ENCODE results near the gene PLEKHA6. TPM values are rescaled to one million over a fixed set of nuclear protein-coding genes. Genes with fewer than 3 reads are reported as not detected.

PLEKHA6 gene
- total and polyA plus RNA-seq, 3 donors from 2014 or later = 5.9 to 14.7 (median 10.0) TPM

GRCh38 chr1:204262506-204263253 is 97.0 kb downstream of the PLEKHA6 start:
- intact Hi-C loops (cut with DNase I; ENCODE audit: low total_unique reads) = no loop called here
- no peak for TF ChIP-seq POLR2A (IDR thresholded peaks at IDR 0.05)
- no peak for TF ChIP-seq CTCF (IDR thresholded peaks at IDR 0.05)
- Histone ChIP-seq H3K27me3 (no peaks in the 10 kb centered on the region), H3K27ac (no peak overlapping the region), H3K36me3 (ENCODE audit: low read depth, missing control alignments) (no peaks in the 10 kb centered on the region), H3K9me3 (no peaks in the 10 kb centered on the region), H3K4me3 (no peak overlapping the region), H3K4me1 (peaks cover 8% of the 10 kb centered on the region)
- no peak for DNase-seq
- 86 to 92% methylated on average over 13 of the region's 13 CpGs for WGBS, 2 donors

- DNase-seq = no peak
- WGBS, 2 donors = 84 to 89% methylated on average over 11 to 13 of the region's 13 CpGs
- Histone ChIP-seq H3K4me3 (no peak overlapping the region), H3K27me3 (no peaks in the 10 kb centered on the region), H3K27ac (no peak overlapping the region), H3K4me1 (peaks cover 8% of the 10 kb centered on the region), H3K36me3 (ENCODE audit: low read depth, missing control alignments) (no peaks in the 10 kb centered on the region), H3K9me3 (no peaks in the 10 kb centered on the region)
- intact Hi-C loops (cut with DNase I; ENCODE audit: low total_unique reads) = no loop called here
- TF ChIP-seq POLR2A (IDR thresholded peaks at IDR 0.05) = no peak
- no peak for TF ChIP-seq CTCF (IDR thresholded peaks at IDR 0.05)
These were observed 97.8 kb downstream of the PLEKHA6 start for GRCh38 chr1:204261746-204262505.

- WGBS, 2 donors = 93% methylated on average over 2 to 12 of the region's 12 CpGs
- DNase-seq = no peak
- H3K27me3 ChIP-seq = no peaks in the 10 kb centered on the region
- H3K27ac ChIP-seq = no peak overlapping the region
- no peak overlapping the region for H3K4me3 ChIP-seq
- no peaks in the 10 kb centered on the region for H3K36me3 ChIP-seq (ENCODE audit: low read depth, missing control alignments)
- intact Hi-C loops (cut with DNase I; ENCODE audit: low total_unique reads) = no loop called here
- no peak for TF ChIP-seq CTCF (IDR thresholded peaks at IDR 0.05)
- TF ChIP-seq POLR2A (IDR thresholded peaks at IDR 0.05) = no peak
- H3K9me3 ChIP-seq = no peaks in the 10 kb centered on the region
- H3K4me1 ChIP-seq = peaks cover 13% of the 10 kb centered on the region
These were observed 98.5 kb downstream of the PLEKHA6 start for GRCh38 chr1:204261266-204261665.

- DNase-seq = no peak
- intact Hi-C loops (cut with DNase I; ENCODE audit: low total_unique reads) = no loop called here
These were observed 99.0 kb downstream of the PLEKHA6 start for GRCh38 chr1:204260601-204261197.

More at GRCh38 chr1:204260601-204261197, 99.0 kb downstream of the PLEKHA6 start:
- H3K9me3 ChIP-seq = no peaks in the 10 kb centered on the region
- no peak overlapping the region for H3K4me3 ChIP-seq
- H3K27ac ChIP-seq = no peak overlapping the region
- TF ChIP-seq CTCF (IDR thresholded peaks at IDR 0.05) = no peak
- TF ChIP-seq POLR2A (IDR thresholded peaks at IDR 0.05) = no peak
- WGBS, 2 donors = 88% methylated on average over 14 of the region's 14 CpGs
- no peaks in the 10 kb centered on the region for H3K36me3 ChIP-seq (ENCODE audit: low read depth, missing control alignments)
- H3K4me1 ChIP-seq = peaks cover 15% of the 10 kb centered on the region
- H3K27me3 ChIP-seq = no peaks in the 10 kb centered on the region

All from testis (tissue), 3 donors.